Caco-2 (cell line): Measurements from ENCODE around the gene APELA. TPM values are rescaled to one million over a fixed set of nuclear protein-coding genes. Genes with fewer than 3 reads are reported as not detected.

Source experiments
- BruUV-seq: library from RNA; stranded (reverse); fragments of 400-500 nt; replicated peaks from 2 replicates; lab custom pipeline; 2021; lab: Mats Ljungman, UMichigan
- CTCF ChIA-PET: fragments of 300-600 bp; sonication (Branson Sonifier 250); formaldehyde crosslinking; loops from one replicate; lab custom pipeline; 2022; ENCODE audit warnings: antibody characterized with exemption; lab: Charles Lee
- POLR2A ChIA-PET: fragments of 300-600 bp; sonication (Branson Sonifier 250); formaldehyde crosslinking; loops from one replicate; lab custom pipeline; 2022; ENCODE audit warnings: antibody characterized with exemption; lab: Charles Lee
- DNase-seq, 2 experiments: peaks; one replicate each; pipeline versions ENCODE4 v3.0.0 to v3.0.0-alpha.2; 2020 to 2022
- H3K27me3 ChIP-seq: replicated peaks from 2 replicates; pipeline ENCODE4 v1.6.0; 2011; ENCODE audit warnings: low read length; ENCODE audit not compliant: control insufficient read depth, insufficient read depth
- H3K36me3 ChIP-seq: 2 replicates; pipeline ENCODE4 v1.5.1; 2011; ENCODE audit warnings: low read length; ENCODE audit not compliant: control insufficient read depth, insufficient read depth
- H3K4me1 ChIP-seq: fragments of 250-450 bp; sonication (Bioruptor Pico); 2 replicates; pipeline ENCODE4 v1.5.1; 2020; ENCODE audit warnings: mild to moderate bottlenecking
- H3K4me3 ChIP-seq: 2 replicates; pipeline ENCODE4 v1.5.1; 2011; ENCODE audit warnings: low read depth, mild to moderate bottlenecking, control low read depth, low read length
- H3K9me3 ChIP-seq: fragments of 250-450 bp; sonication (Bioruptor Pico); 2 replicates; pipeline ENCODE4 v1.5.1; 2020; ENCODE audit warnings: mild to moderate bottlenecking, moderate library complexity
- H3K27ac Mint-ChIP-seq: one replicate; pipeline ENCODE4 v1.8.0; 2022; ENCODE audit warnings: mixed read lengths; ENCODE audit not compliant: unreplicated experiment
- H3K27me3 Mint-ChIP-seq: one replicate; pipeline ENCODE4 v1.8.0; 2022; ENCODE audit warnings: mixed read lengths; ENCODE audit not compliant: insufficient read depth, unreplicated experiment
- H3K36me3 Mint-ChIP-seq: one replicate; pipeline ENCODE4 v1.8.0; 2022; ENCODE audit warnings: mild to moderate bottlenecking, mixed read lengths; ENCODE audit not compliant: insufficient read depth, unreplicated experiment
- H3K4me1 Mint-ChIP-seq: one replicate; pipeline ENCODE4 v1.8.0; 2022; ENCODE audit warnings: low read depth, mixed read lengths; ENCODE audit not compliant: unreplicated experiment
- H3K4me3 Mint-ChIP-seq: one replicate; pipeline ENCODE4 v1.8.0; 2022; ENCODE audit warnings: mild to moderate bottlenecking, moderate library complexity, mixed read lengths; ENCODE audit not compliant: unreplicated experiment
- H3K9me3 Mint-ChIP-seq: one replicate; pipeline ENCODE4 v1.8.0; 2022; ENCODE audit warnings: mixed read lengths; ENCODE audit not compliant: unreplicated experiment
- CTCF ChIP-seq, 2 experiments: fragments of 200-600 bp in 1 of 2; IDR thresholded peaks; 1 replicate in 1 of 2; 2 replicates in 1 of 2; pipeline versions ENCODE4 v1.5.1 to v1.8.0; 2011 to 2022; ENCODE audit warnings: antibody characterized with exemption in 1 of 2, control low read depth in 1 of 2, inconsistent platforms in 1 of 2, low read depth in 1 of 2, low read length in 1 of 2, mild to moderate bottlenecking in 1 of 2, moderate library complexity in 1 of 2; ENCODE audit not compliant: insufficient read depth in 1 of 2, severe bottlenecking in 1 of 2, unreplicated experiment in 1 of 2
- intact Hi-C: fragments of 100-400 bp; cut with micrococcal nuclease; formaldehyde crosslinking; loops from one replicate; pipeline ENCODE4 v1.10.0; 2022; ENCODE audit not compliant: unreplicated experiment
- total RNA-seq: library from RNA; stranded (reverse); gene quantifications from 2 replicates; pipeline ENCODE4 v1.2.3, GENCODE V29; 2022

APELA gene
- total RNA-seq, 1 experiment from 2014 or later, result 30.6 TPM

GRCh38 chr4:164902608-164903007, 25.6 kb downstream of the APELA start:
- intact Hi-C loops, result no loop called here
- ChIA-PET CTCF (interaction anchor here (0.5 to 0.9 kb wide), 2 partner anchors 127 to 210 kb away, joined by 3 read pairs; partner anchors contain the start of gene TMEM192), POLR2A (no interaction called here)
- Histone ChIP-seq H3K4me1 (peaks cover 12% of the 10 kb centered on the region), H3K36me3 (no peaks in the 10 kb centered on the region), H3K9me3 (no peaks in the 10 kb centered on the region), H3K27me3 (no peaks in the 10 kb centered on the region), H3K4me3 (no peak overlapping the region)
- no TSS peak for BruUV-seq
- H3K9me3 Mint-ChIP-seq, result no peaks in the 10 kb centered on the region
- peaks cover 16% of the 10 kb centered on the region for H3K36me3 Mint-ChIP-seq
- H3K4me1 Mint-ChIP-seq, result peaks cover 28% of the 10 kb centered on the region
- TF ChIP-seq CTCF (IDR thresholded peaks at IDR 0.05; ENCODE audit: insufficient read depth in 1 of 2, low read depth in 1 of 2, low read length in 1 of 2, severe bottlenecking in 1 of 2, unreplicated experiment in 1 of 2), result no peak
- no peak overlapping the region for H3K27ac Mint-ChIP-seq
- no peak for DNase-seq
- no peak overlapping the region for H3K4me3 Mint-ChIP-seq
- H3K27me3 Mint-ChIP-seq, result no peaks in the 10 kb centered on the region

GRCh38 chr4:164904336-164904735, 27.4 kb downstream of the APELA start:
- POLR2A ChIA-PET, result no interaction called here
- peaks cover 30% of the 10 kb centered on the region for H3K4me1 Mint-ChIP-seq
- no peak overlapping the region for H3K4me3 Mint-ChIP-seq
- DNase-seq, result no peak
- TF ChIP-seq CTCF (IDR thresholded peaks at IDR 0.05; ENCODE audit: insufficient read depth in 1 of 2, low read depth in 1 of 2, low read length in 1 of 2, severe bottlenecking in 1 of 2, unreplicated experiment in 1 of 2), result no peak
- Histone ChIP-seq H3K27me3 (no peaks in the 10 kb centered on the region), H3K4me1 (peaks cover 12% of the 10 kb centered on the region), H3K4me3 (no peak overlapping the region), H3K9me3 (no peaks in the 10 kb centered on the region), H3K36me3 (no peaks in the 10 kb centered on the region)
- H3K36me3 Mint-ChIP-seq, result peaks cover 7% of the 10 kb centered on the region
- CTCF ChIA-PET, result no interaction called here
- intact Hi-C loops, result no loop called here
- no peaks in the 10 kb centered on the region for H3K27me3 Mint-ChIP-seq
- H3K9me3 Mint-ChIP-seq, result no peaks in the 10 kb centered on the region
- BruUV-seq, result no TSS peak
- peak overlapping the region; percentile 25 for H3K27ac Mint-ChIP-seq

GRCh38 chr4:164904941-164905340, 28.0 kb downstream of the APELA start:
- H3K4me3 Mint-ChIP-seq, result no peak overlapping the region
- H3K27ac Mint-ChIP-seq, result peak overlapping the region; percentile 73
- H3K27me3 ChIP-seq, result no peaks in the 10 kb centered on the region
- ChIA-PET CTCF (no interaction called here), POLR2A (no interaction called here)
- no peak for DNase-seq
- no peak overlapping the region for H3K4me3 ChIP-seq
- peaks cover 30% of the 10 kb centered on the region for H3K4me1 Mint-ChIP-seq
- H3K4me1 ChIP-seq, result peaks cover 12% of the 10 kb centered on the region
- no peaks in the 10 kb centered on the region for H3K27me3 Mint-ChIP-seq
- TF ChIP-seq CTCF (IDR thresholded peaks at IDR 0.05; ENCODE audit: insufficient read depth in 1 of 2, low read depth in 1 of 2, low read length in 1 of 2, severe bottlenecking in 1 of 2, unreplicated experiment in 1 of 2), result no peak
- H3K36me3 ChIP-seq, result no peaks in the 10 kb centered on the region
- no peaks in the 10 kb centered on the region for H3K9me3 ChIP-seq
- intact Hi-C loops, result no loop called here
- H3K9me3 Mint-ChIP-seq, result no peaks in the 10 kb centered on the region
- peaks cover 6% of the 10 kb centered on the region for H3K36me3 Mint-ChIP-seq
- no TSS peak for BruUV-seq
